NCI-H524 (cell line): ENCODE data around the gene OR52A1.
"Not testable (repeated sequence)": the region's sequence is repeated elsewhere in the genome, so short reads cannot be mapped to it uniquely, and the experiment has no call there.

Experiments used
- DNase-seq, 2 experiments: peaks; one replicate each; lab custom pipeline; 2025; lab: John Stamatoyannopoulos, UW

OR52A1 gene

DNA sequence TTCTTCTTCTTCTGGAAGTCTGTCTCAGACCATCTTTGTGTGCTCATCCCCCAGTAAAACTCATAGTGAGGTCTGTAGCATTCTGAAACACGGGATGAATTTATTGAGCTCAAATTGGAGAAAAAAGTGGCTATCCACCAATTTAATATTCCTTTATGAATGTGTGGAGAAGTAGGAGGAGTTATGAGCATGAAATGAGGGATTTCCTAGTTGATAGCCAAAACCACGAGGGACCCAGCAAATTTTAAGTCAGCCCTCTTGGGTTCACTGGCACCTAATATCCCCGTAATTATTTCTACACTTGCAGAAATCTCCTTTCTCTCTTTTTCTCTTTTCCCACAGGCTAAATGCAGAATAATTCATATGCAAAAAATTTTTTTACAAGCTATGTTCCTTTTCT is at the start of gene OR52A1:
OR52A1 (minus strand) TSS at position 101 of the 400 bp plus-strand sequence. CDS start 2,388 bp downstream, outside the sequence.
- DNase-seq = no peak

- DNase-seq = no peak
Measured at GRCh38 chr11:5203366-5203765, 48.8 kb upstream of the OR52A1 start.

DNA sequence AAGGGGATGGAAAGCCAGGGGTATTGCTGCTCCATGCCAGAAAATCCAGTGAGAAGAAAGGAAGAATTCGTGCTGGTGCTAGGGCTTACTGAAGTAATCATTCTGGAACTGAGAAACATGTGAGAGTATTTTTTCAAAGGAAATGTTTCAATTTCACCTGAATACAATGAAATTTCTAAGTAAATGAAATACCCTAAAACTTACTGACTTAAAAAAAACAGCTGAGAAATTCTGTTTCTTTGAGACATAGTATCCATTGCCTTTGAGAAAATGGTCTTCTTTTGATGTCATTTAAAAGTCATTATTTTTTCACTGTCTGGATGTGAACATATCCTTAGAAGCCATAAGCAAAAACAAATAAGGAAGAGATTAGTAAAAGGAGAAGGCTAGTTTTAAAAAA is 46.0 kb upstream of the OR52A1 start, which contains the start of gene OR51V1:
OR51V1 (minus strand) TSS at position 101 of the 400 bp plus-strand sequence; CDS start at position 101, 0 bp downstream.
- no peak for DNase-seq

- DNase-seq = no peak
Measured at GRCh38 chr11:5198285-5198684, 43.7 kb upstream of the OR52A1 start.

- DNase-seq = no peak
Measured at GRCh38 chr11:5197536-5197935, 43.0 kb upstream of the OR52A1 start.

GRCh38 chr11:5196731-5197130 is 42.2 kb upstream of the OR52A1 start:
- no peak for DNase-seq

- peak in 1 of 2 experiments; percentile 18 for DNase-seq
Measured at GRCh38 chr11:5196067-5196466, 41.5 kb upstream of the OR52A1 start.

GRCh38 chr11:5192738-5193137 is 38.2 kb upstream of the OR52A1 start:
- no peak for DNase-seq

GRCh38 chr11:5188201-5188600 is 33.6 kb upstream of the OR52A1 start:
- peak in 1 of 2 experiments; percentile 23 for DNase-seq

DNA sequence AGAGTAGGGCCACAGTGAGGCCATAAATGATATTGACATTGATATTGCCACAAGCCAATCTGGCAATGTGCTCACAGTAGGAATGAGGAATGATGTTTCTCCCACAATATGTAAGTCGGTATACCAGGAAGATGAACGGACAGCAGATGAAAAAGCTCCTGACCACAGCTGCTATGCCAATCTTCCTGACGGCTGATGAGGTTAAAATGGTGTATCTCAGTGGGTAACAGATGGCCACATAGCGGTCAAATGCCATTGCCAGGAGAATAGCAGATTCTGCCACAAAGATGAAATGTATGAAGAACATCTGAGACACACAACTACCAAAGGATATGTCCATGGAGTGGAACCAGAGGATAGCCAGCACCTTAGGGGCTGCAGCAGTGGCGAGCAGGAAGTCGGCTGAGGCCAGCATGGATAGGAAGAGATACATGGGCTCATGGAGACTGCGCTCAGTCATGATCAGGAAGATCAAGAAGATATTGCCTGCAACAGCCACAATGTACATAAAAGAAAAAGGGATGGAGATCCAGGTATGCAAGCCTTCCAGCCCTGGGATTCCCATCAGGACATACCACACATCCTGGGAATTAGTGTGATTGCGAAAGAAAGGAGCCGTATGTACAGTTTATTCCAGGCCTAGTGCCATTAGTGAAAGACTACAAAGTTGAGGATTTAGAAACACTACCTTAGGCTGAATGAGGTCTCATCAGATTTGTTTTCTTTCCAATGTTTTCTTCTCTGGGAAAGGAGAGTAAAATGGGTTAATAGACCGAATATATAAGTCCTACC is 23.7 kb upstream of the OR52A1 start:
- DNase-seq = no peak

GRCh38 chr11:5174934-5175333 is 20.4 kb upstream of the OR52A1 start:
- no peak for DNase-seq

- no peak for DNase-seq
Measured at GRCh38 chr11:5171856-5172255, 17.3 kb upstream of the OR52A1 start.

GRCh38 chr11:5165898-5166297 is 11.3 kb upstream of the OR52A1 start:
- DNase-seq = not testable (repeated sequence)

- DNase-seq = not testable (repeated sequence)
Measured at GRCh38 chr11:5164807-5165206, 10.2 kb upstream of the OR52A1 start.

DNA sequence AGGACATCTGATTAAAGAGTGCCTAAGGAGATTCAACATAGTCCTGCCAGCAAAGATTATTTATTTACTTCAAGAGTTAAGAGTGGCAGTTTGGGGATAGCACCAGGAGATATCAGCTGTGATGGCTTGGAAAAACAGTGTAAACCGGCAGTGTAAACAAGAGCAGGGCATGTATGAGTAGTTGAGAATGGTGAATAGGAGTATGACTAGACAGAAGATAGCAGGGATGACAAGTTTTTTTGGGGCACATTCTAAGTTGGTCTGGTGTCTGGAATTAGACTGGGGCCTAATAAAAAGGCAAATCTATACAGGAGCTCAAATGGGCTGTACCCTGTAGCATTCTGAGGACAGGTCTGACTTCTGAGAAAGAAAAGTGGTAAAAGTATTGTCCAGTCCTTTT is 6.5 kb upstream of the OR52A1 start:
- DNase-seq = not testable (repeated sequence)

GRCh38 chr11:5160217-5160616 is 5.7 kb upstream of the OR52A1 start:
- DNase-seq = not testable (repeated sequence)

DNA sequence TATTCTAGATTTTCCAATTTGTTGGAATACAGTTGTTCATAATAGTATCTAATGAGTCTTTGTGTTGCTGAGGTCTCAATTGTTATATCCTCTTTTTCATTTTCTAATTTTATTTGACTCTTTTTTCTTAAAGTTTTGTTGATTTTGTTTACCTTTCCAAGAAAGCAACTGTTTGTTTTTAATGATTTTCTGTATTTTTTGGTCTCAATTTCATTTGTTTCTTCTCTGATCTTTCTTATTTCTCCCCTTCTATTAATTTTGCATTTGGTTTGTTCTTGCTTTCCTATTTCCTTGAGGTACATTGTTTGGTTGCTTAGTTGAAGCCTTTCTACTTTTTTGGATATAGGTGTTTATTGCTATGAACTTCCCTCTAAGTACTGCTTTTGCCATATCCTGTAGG is 5.2 kb upstream of the OR52A1 start:
- DNase-seq = no peak

- DNase-seq = no peak
Measured at GRCh38 chr11:5153574-5154431, 754 bp downstream of the OR52A1 start.

- no peak for DNase-seq
Measured at GRCh38 chr11:5151713-5152153, 2.8 kb downstream of the OR52A1 start.

DNA sequence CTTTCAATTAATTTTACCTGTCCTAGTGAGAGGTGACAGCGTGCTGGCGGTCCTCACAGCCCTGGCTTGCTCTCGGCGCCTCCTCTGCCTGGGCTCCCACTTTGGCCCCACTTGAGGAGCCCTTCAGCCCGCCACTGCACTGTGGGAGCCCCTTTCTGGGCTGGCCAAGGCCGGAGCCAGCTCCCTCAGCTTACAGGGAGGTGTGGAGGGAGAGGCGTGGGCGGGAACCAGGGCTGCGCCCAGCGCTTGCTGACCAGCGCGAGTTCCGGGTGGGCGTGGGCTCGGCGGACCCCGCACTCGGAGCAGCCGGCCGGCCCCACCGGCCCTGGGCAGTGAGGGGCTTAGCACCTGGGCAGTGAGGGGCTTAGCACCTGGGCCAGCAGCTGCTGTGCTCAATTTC is 10.4 kb downstream of the OR52A1 start:
- not testable (repeated sequence) for DNase-seq

GRCh38 chr11:5137996-5138395 is 16.6 kb downstream of the OR52A1 start, which contains the start of gene OR52A5:
Gene OR52A5, minus strand, starts transcription at chr11:5138356. Its CDS starts 5,714 bp downstream, at chr11:5132642.
- no peak for DNase-seq

DNA sequence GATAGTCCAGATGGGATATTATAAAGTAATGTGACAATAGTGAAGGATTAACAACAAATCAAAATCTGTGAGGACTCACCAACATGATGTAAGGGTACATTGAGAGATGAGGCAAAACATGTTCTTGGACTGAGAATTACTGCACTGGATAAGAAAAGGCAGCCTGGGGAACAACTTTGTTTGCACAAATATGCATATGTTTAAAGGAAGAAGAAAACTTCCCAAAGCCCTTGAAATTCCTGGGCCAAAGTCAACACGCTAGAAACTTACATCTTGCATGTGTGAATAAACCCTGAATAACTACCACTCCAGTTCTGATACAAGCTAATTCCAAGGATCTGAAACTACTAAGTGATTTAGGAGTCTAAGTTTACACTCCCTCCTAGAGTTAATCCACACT is 17.5 kb downstream of the OR52A1 start:
- DNase-seq = no peak

DNA sequence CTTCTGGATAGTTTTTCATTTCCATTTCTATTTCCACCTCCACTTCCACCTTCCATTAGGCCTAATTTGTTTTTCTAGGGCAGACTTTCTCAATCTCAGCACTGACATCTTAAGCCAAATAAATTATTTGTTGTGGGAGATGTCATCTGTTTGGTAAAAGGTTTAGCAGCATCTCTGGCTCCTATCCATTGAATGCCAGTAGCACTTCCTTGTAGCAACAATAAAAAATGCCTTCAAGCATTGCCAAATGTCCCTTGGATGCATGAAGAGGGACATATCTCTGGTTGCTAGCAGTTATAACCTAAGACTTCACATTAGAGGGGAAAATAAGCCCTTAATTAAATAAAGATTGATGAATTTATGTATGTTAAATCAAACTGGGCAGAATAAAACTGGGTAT is 18.3 kb downstream of the OR52A1 start:
- no peak for DNase-seq
